Measurements from ENCODE around the gene MLX.

DNA sequence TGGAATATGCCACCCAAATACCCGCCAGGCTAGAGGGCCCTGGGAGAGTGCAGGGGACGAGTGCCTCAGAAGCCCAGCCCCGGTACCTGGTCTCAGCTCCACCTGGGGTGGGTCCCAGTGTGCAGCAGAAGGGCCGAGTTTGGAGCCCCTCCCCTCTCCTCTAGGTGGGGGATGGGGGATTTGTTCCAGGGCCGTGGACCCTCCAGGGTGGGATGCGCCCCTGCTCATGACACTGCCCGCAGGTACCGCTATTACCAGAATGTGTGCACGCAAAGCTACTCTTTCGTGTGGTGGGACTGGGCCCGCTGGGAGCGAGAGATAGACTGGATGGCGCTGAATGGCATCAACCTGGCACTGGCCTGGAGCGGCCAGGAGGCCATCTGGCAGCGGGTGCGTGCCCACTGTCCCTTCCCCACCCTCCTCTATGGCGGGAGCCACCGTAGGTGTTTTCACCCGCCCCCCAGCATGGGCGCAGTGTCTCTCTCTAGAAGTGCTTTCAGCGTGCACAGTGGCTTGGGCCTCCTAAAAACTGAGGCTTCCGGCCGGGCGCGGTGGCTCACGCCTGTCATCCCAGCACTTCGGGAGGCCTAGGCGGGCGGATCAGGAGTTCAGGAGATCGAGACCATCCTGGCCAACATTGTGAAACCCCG is 29.6 kb upstream of the MLX start:
- TF ChIP-seq SUZ12 (IDR thresholded peaks at IDR 0.05; ENCODE audit: extremely low read depth, insufficient read depth, insufficient read length) (no peak), YY1 (IDR thresholded peaks at IDR 0.05; ENCODE audit: insufficient read depth, insufficient read length) (no peak), ZNF274 (IDR thresholded peaks at IDR 0.05; ENCODE audit: low read depth, low read length) (no peak)

Measured in NT2/D1 (cell line).